H1 (cell line): Measurements from ENCODE around the gene RAD18. TPM values are rescaled to one million over a fixed set of nuclear protein-coding genes. Genes with fewer than 3 reads are reported as not detected.
A peak's percentile ranks its signal among the peaks of the same experiment; 100 is the strongest.

Source experiments
- CTCF ChIA-PET: fragments of 300-600 bp; sonication (Branson Sonifier 250); formaldehyde crosslinking; loops from one replicate; lab custom pipeline; 2021; ENCODE audit not compliant: partially characterized antibody; lab: Charles Lee
- POLR2A ChIA-PET: fragments of 300-600 bp; sonication (Branson Sonifier 250); formaldehyde crosslinking; loops from one replicate; lab custom pipeline; 2021; ENCODE audit warnings: inconsistent platforms; ENCODE audit not compliant: partially characterized antibody; lab: Charles Lee
- DNase-seq, 2 experiments: peaks; one replicate each; pipeline versions ENCODE4 v3.0.0 to v3.0.0-alpha.2; 2010 to 2022; ENCODE audit warnings: low spot score in 2 of 2, low read depth in 1 of 2, mixed read lengths in 1 of 2
- FAIRE-seq: peaks from 2 replicates; lab custom pipeline; 2011; peaks lifted over from hg19 to GRCh38; lab: Jason Lieb, UNC
- H2AFZ ChIP-seq: 2 replicates; pipeline ENCODE4 v1.8.1; 2012; ENCODE audit warnings: low read length, inconsistent platforms
- H2AK5ac ChIP-seq: 2 replicates; pipeline ENCODE4 v1.6.1; 2013; ENCODE audit warnings: low read depth, low read length
- H2BK120ac ChIP-seq: replicated peaks from 2 replicates; pipeline ENCODE3; 2013; ENCODE audit warnings: low read depth, low read length, inconsistent platforms
- H2BK12ac ChIP-seq: 2 replicates; pipeline ENCODE4 v1.6.1; 2013; ENCODE audit warnings: low read depth, low read length
- H2BK15ac ChIP-seq: 2 replicates; pipeline ENCODE4 v1.6.1; 2013; ENCODE audit warnings: low read length
- H2BK20ac ChIP-seq: 2 replicates; pipeline ENCODE4 v1.6.1; 2013; ENCODE audit warnings: low read length
- H2BK5ac ChIP-seq: 2 replicates; pipeline ENCODE4 v1.6.1; 2013; ENCODE audit warnings: low read depth, low read length
- H3K14ac ChIP-seq: 2 replicates; pipeline ENCODE4 v1.6.1; 2013; ENCODE audit warnings: inconsistent platforms; ENCODE audit not compliant: insufficient read length
- H3K18ac ChIP-seq: 2 replicates; pipeline ENCODE4 v1.6.1; 2013; ENCODE audit warnings: low read length; ENCODE audit errors: extremely low read depth
- H3K23ac ChIP-seq: 2 replicates; pipeline ENCODE4 v1.6.1; 2013; ENCODE audit warnings: inconsistent platforms; ENCODE audit not compliant: insufficient read length
- H3K23me2 ChIP-seq: 2 replicates; pipeline ENCODE4 v1.6.1; 2013; ENCODE audit warnings: low read depth, low read length
- H3K27ac ChIP-seq: 2 replicates; pipeline ENCODE4 v1.6.1; 2011; ENCODE audit warnings: low read depth, low read length, inconsistent platforms
- H3K27me3 ChIP-seq, 4 experiments: replicated peaks in 1 of 4; 1 replicate in 1 of 4; 2 replicates in 3 of 4; pipeline versions ENCODE4 v1.6.1 to v1.8.1; 2011 to 2013; ENCODE audit warnings: low read length in 3 of 4, mild to moderate bottlenecking in 3 of 4, inconsistent platforms in 2 of 4, mixed read lengths in 2 of 4, moderate library complexity in 1 of 4; ENCODE audit not compliant: control insufficient read depth in 3 of 4, insufficient read depth in 3 of 4; ENCODE audit errors: extremely low read depth in 1 of 4
- H3K36me3 ChIP-seq, 4 experiments: 2 replicates each; pipeline versions ENCODE4 v1.6.1 to v1.8.1; 2011 to 2013; ENCODE audit warnings: mild to moderate bottlenecking in 4 of 4, low read length in 3 of 4, moderate library complexity in 2 of 4, control low read depth in 1 of 4, inconsistent platforms in 1 of 4; ENCODE audit not compliant: insufficient read depth in 4 of 4, control insufficient read depth in 2 of 4
- H3K4ac ChIP-seq: replicated peaks from 2 replicates; pipeline ENCODE3; 2013; ENCODE audit warnings: low read length, low read depth, mixed read lengths, inconsistent platforms; ENCODE audit not compliant: insufficient read length
- H3K4me1 ChIP-seq, 4 experiments: replicated peaks in 1 of 4; 1 replicate in 1 of 4; 2 replicates in 3 of 4; pipeline versions ENCODE4 v1.6.1 to v1.8.1; 2011 to 2013; ENCODE audit warnings: low read length in 3 of 4, inconsistent platforms in 2 of 4, mixed read lengths in 1 of 4; ENCODE audit not compliant: insufficient read depth in 4 of 4, control insufficient read depth in 3 of 4
- H3K4me2 ChIP-seq, 2 experiments: 2 replicates each; pipeline versions ENCODE4 v1.6.1 to v1.8.1; 2011 to 2013; ENCODE audit warnings: low read depth in 2 of 2, low read length in 2 of 2, control low read depth in 1 of 2, inconsistent platforms in 1 of 2, mild to moderate bottlenecking in 1 of 2; ENCODE audit not compliant: insufficient read depth in 1 of 2
- H3K4me3 ChIP-seq, 4 experiments: fragments of 200-600, 300-600 bp in 1 of 4; sonication (generic), shearing (Covaris generic), sonication (Bioruptor Twin) in 1 of 4; 2 replicates each; pipeline versions ENCODE4 v1.5.1 to v1.8.1; 2011 to 2016; ENCODE audit warnings: low read length in 4 of 4, low read depth in 3 of 4, control low read depth in 2 of 4, inconsistent platforms in 2 of 4, mild to moderate bottlenecking in 2 of 4, mixed read lengths in 1 of 4, moderate library complexity in 1 of 4; ENCODE audit not compliant: insufficient read depth in 2 of 4; ENCODE audit errors: extremely low read depth in 1 of 4
- H3K56ac ChIP-seq: replicated peaks from 2 replicates; pipeline ENCODE3; 2013; ENCODE audit warnings: low read depth, mild to moderate bottlenecking, mixed read lengths, low read length, inconsistent platforms; ENCODE audit not compliant: insufficient read length
- H3K79me1 ChIP-seq: 2 replicates; pipeline ENCODE4 v1.6.1; 2013; ENCODE audit warnings: low read depth, low read length, control low read depth
- H3K79me2 ChIP-seq, 2 experiments: 2 replicates each; pipeline versions ENCODE4 v1.6.1 to v1.8.1; 2012 to 2013; ENCODE audit warnings: low read length in 2 of 2, mild to moderate bottlenecking in 2 of 2, inconsistent platforms in 1 of 2; ENCODE audit not compliant: insufficient read depth in 2 of 2, control insufficient read depth in 1 of 2
- H3K9ac ChIP-seq, 4 experiments: replicated peaks in 1 of 4; 1 replicate in 1 of 4; 2 replicates in 3 of 4; pipeline versions ENCODE4 v1.6.1 to v1.8.1; 2011 to 2013; ENCODE audit warnings: low read depth in 3 of 4, low read length in 3 of 4, control low read depth in 2 of 4, mild to moderate bottlenecking in 2 of 4, moderate library complexity in 2 of 4, inconsistent platforms in 1 of 4; ENCODE audit errors: extremely low read depth in 1 of 4
- H3K9me3 ChIP-seq, 2 experiments: 2 replicates each; pipeline versions ENCODE4 v1.6.1 to v1.8.1; 2012 to 2013; ENCODE audit warnings: mild to moderate bottlenecking in 2 of 2, moderate library complexity in 2 of 2, control low read depth in 1 of 2, inconsistent platforms in 1 of 2, low read depth in 1 of 2, low read length in 1 of 2, mixed read lengths in 1 of 2; ENCODE audit not compliant: insufficient read depth in 2 of 2
- H4K20me1 ChIP-seq, 2 experiments: replicated peaks in 1 of 2; 2 replicates each; pipeline versions ENCODE3 to v1.8.1; 2011 to 2013; ENCODE audit warnings: inconsistent platforms in 2 of 2, low read length in 2 of 2, mild to moderate bottlenecking in 1 of 2; ENCODE audit not compliant: insufficient read depth in 2 of 2, control insufficient read depth in 1 of 2
- H4K5ac ChIP-seq: 2 replicates; pipeline ENCODE4 v1.6.1; 2013; ENCODE audit warnings: low read length, low read depth, mixed read lengths, inconsistent platforms; ENCODE audit not compliant: insufficient read length
- H4K8ac ChIP-seq: 2 replicates; pipeline ENCODE4 v1.8.0; 2013; ENCODE audit warnings: mild to moderate bottlenecking, moderate library complexity, low read length, inconsistent platforms; ENCODE audit not compliant: insufficient read depth; ENCODE audit errors: extremely low read depth
- H4K91ac ChIP-seq: replicated peaks from 2 replicates; pipeline ENCODE3; 2013; ENCODE audit warnings: low read length, mixed read lengths, inconsistent platforms; ENCODE audit not compliant: insufficient read length
- WGBS, 2 experiments: shearing (Covaris generic) in 1 of 2; methylation state at CpG; one replicate each; pipeline versions ENCODE4 v1.1.6 to v1.1.7; 2013 to 2015; ENCODE audit warnings: low lambda C conversion rate in 2 of 2, mixed read lengths in 2 of 2, inconsistent platforms in 1 of 2, low coverage in 1 of 2, missing lambda C conversion rate in 1 of 2; ENCODE audit not compliant: insufficient replicate concordance in 2 of 2, insufficient coverage in 1 of 2, insufficient read length in 1 of 2; ENCODE audit errors: extremely low coverage in 1 of 2, missing lambda C conversion rate in 1 of 2; 5-methylcytosine and 5-hydroxymethylcytosine counted together
- polyA plus RNA-seq, 7 experiments: library from polyadenylated mRNA; depleted of rRNA in 3 of 7; stranded (reverse) in 5 of 7; unstranded in 2 of 7; fragments of >200 nt in 5 of 7; fragments of 200-250 nt in 2 of 7; gene quantifications; 1 replicate in 5 of 7; 2 replicates in 1 of 7; 4 replicates in 1 of 7; pipeline versions ENCODE4 v1.2.1 to v1.2.3, GENCODE V29; 2011 to 2013; ENCODE audit warnings: missing spikeins in 2 of 7, mixed read lengths in 2 of 7
- total RNA-seq: library from RNA; stranded (reverse); fragmentation: NEBNext Ultra II Directional; extraction: Animal tissue kit (Norgen Biotek cat#: 25700); gene quantifications from 2 replicates; pipeline ENCODE4 v1.2.1, GENCODE V29; 2021

The RAD18 gene
- total and polyA plus RNA-seq, 2 of the 8 experiments (the other 6 are each of a cell fraction or from before 2014, with no cell fraction given) = 13.0 to 23.2 TPM

GRCh38 chr3:8987226-8987625 is 24.0 kb upstream of the RAD18 start:
- Histone ChIP-seq H4K8ac (no peak overlapping the region), H2AFZ (no peak overlapping the region), H3K27ac (no peak overlapping the region), H3K4me2 (0 out of 4 replicates have a peak overlapping the region, but pooled peaks of 1 of the 2 experiments have one; percentile 46), H4K20me1 (no peaks in the 10 kb centered on the region), H4K5ac (no peak overlapping the region), H2BK15ac (no peak overlapping the region), H2BK12ac (no peak overlapping the region), H3K23ac (no peak overlapping the region), H2BK120ac (no peak overlapping the region), H3K79me2 (no peaks in the 10 kb centered on the region), H3K79me1 (no peaks in the 10 kb centered on the region), H3K4me1 (peaks cover 0 to 4% (median under 1%) of the 10 kb centered on the region in 4 experiments; a peak in 3 of 7 replicates), H3K27me3 (no peaks in the 10 kb centered on the region), H2BK20ac (no peak overlapping the region), H3K4me3 (no peak overlapping the region), H3K9ac (no peak overlapping the region), H3K4ac (no peak overlapping the region), H2AK5ac (no peak overlapping the region), H3K36me3 (no peaks in the 10 kb centered on the region), H2BK5ac (no peak overlapping the region), H3K18ac (no peak overlapping the region), H3K23me2 (no peaks in the 10 kb centered on the region), H3K14ac (no peak overlapping the region), H4K91ac (no peak overlapping the region), H3K56ac (no peak overlapping the region), H3K9me3 (no peaks in the 10 kb centered on the region; a peak in 1 of 4 replicates)
- DNase-seq (no peak), FAIRE-seq (no peak)
- ChIA-PET CTCF (interaction anchor here (0.7 to 13.2 kb wide), 62 partner anchors 11 to 429 kb away, joined by 3 to 200 read pairs (median 6); partner anchors contain the start of genes SRGAP3 and THUMPD3), POLR2A (interaction anchor here (0.6 to 2.2 kb wide), 5 partner anchors 12 to 315 kb away, joined by 3 to 5 read pairs (median 4); partner anchors contain the start of gene SRGAP3)
- WGBS, 2 experiments = 68% methylated on average over 6 of the region's 6 CpGs; no CpG with 5 or more reads in 1 of the 2 experiments
